ENCODE data around the gene MAPKAPK2.

Gene MAPKAPK2

DNA sequence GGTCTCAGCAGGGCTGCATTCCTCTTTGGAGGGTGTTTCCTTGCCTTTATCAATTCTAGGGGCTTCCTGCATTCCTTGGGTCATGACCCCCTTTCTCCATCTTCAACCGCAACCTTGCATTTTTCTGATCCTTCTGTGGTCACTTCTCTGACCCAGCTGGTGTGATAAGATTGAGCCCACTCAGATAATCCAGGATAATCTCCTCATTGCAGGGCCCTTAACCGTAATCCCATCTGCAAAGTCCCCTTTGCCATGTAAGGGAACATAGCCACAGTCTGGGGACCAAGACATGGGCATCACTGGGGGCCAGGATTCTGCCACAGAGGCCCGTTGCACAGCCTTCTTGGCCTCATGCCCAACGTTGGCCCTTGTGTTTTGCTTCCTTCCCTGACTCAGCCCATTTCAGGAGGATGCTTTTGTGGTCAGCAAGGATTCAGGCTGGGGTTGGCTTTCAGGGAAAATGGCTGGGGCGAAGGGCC lies 50.9 kb downstream of the MAPKAPK2 start:
- TF ChIP-seq, protein P1, sequence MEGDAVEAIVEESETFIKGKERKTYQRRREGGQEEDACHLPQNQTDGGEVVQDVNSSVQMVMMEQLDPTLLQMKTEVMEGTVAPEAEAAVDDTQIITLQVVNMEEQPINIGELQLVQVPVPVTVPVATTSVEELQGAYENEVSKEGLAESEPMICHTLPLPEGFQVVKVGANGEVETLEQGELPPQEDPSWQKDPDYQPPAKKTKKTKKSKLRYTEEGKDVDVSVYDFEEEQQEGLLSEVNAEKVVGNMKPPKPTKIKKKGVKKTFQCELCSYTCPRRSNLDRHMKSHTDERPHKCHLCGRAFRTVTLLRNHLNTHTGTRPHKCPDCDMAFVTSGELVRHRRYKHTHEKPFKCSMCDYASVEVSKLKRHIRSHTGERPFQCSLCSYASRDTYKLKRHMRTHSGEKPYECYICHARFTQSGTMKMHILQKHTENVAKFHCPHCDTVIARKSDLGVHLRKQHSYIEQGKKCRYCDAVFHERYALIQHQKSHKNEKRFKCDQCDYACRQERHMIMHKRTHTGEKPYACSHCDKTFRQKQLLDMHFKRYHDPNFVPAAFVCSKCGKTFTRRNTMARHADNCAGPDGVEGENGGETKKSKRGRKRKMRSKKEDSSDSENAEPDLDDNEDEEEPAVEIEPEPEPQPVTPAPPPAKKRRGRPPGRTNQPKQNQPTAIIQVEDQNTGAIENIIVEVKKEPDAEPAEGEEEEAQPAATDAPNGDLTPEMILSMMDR (IDR thresholded peaks at IDR 0.05; ENCODE audit: low read depth, low read length) = no peak
- H3K4me3 ChIP-seq (ENCODE audit: low read depth, low read length) = no peak overlapping the region

DNA sequence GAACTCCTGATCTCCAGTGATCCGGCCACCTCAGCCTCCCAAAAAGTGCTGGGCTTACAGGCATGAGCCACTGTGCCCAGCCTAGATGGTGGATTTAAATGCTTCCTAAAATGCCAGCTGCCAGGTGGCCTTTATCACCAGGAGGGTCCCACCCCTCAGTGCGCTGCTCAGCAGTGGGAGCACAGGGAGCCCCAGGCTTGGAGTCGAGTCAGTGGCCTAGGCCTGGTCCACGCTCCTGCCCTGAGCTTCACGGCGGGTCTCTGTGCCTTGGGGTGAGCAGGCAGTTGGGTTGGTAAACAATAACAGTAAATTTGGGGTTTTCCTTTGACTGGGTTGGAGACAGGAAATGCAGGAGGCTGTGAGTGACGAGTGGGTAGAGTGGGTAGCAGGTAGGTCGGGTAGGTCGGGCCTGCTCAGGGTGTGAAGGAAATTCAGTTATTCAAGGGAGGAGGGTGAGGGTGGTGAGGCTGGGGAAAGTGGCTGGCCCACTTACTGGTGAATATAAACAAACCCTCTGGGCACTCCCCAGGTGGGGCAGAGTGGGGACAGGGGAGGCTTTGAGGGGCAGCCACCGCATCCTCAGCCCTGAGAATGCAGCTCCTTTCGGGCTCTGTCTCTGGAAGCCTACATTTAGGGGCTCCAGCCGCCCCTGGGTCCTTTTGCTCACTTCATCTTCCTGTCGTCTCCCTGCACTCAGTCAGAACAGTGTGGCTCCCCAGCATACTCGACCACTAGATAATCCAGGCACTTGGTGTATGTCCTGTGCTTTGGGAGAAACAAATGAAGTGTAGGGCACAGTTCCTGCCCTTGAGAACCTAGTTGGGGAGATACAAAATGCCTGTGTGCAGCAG lies 52.4 kb downstream of the MAPKAPK2 start:
- no peak overlapping the region for H3K4me3 ChIP-seq (ENCODE audit: low read depth, low read length)

GRCh38 chr1:206737729-206738201 lies 53.1 kb downstream of the MAPKAPK2 start:
- TF ChIP-seq, protein P1 (IDR thresholded peaks at IDR 0.05; ENCODE audit: low read depth, low read length) = no peak
- H3K4me3 ChIP-seq (ENCODE audit: low read depth, low read length) = no peak overlapping the region

More for the DNA sequence above, 52.4 kb downstream of the MAPKAPK2 start:
- TF ChIP-seq, protein P1 (IDR thresholded peaks at IDR 0.05; ENCODE audit: low read depth, low read length) = no peak

DNA sequence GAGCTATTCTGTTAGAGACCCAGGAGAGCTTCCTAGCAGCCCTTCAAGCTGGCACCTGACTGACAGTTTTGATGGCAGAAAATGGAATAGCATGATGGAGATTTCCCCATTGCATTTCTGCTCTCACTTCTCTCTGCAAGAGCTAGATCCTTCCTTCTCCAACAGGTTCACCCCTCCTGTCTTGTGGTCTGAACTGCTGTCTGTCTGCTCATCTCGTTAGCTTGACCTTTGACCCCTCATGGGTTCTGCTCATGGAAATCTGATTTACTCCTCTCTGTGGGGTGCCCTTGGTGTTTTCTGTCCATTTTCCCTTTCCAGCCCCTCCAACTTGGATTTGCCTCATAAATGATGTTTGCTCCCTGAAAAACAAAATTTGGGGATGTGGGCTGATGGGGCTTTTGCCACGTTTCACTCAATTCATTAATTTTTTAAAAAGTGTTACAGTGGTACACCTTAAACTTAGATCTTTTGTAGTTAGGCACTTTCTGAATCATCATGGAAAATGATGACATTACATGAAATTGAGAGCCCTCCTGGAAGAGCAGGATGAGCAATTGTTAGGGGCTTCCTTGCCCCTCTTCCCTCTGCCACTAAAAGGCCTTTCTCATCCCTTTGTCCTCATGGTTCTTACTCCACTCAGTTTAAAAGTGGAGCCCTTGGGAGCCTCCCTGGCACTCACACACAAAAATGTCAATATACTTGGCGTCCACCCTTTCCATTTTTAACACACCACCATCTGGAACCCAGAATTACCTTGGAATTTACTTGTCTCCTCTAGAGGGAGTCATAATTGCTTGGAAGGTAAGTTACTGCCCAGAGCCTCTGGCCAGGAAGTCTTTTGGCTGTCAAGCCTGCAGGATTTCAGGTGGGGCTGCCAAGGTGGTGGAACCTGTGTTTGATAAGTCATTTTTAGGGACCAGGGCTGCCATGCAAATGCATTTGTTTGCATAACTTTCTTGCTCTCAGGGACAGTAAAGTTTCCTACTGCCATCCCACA lies 54.0 kb downstream of the MAPKAPK2 start:
- TF ChIP-seq, protein P1 (IDR thresholded peaks at IDR 0.05; ENCODE audit: low read depth, low read length) = no peak
- no peak overlapping the region for H3K4me3 ChIP-seq (ENCODE audit: low read depth, low read length)

DNA sequence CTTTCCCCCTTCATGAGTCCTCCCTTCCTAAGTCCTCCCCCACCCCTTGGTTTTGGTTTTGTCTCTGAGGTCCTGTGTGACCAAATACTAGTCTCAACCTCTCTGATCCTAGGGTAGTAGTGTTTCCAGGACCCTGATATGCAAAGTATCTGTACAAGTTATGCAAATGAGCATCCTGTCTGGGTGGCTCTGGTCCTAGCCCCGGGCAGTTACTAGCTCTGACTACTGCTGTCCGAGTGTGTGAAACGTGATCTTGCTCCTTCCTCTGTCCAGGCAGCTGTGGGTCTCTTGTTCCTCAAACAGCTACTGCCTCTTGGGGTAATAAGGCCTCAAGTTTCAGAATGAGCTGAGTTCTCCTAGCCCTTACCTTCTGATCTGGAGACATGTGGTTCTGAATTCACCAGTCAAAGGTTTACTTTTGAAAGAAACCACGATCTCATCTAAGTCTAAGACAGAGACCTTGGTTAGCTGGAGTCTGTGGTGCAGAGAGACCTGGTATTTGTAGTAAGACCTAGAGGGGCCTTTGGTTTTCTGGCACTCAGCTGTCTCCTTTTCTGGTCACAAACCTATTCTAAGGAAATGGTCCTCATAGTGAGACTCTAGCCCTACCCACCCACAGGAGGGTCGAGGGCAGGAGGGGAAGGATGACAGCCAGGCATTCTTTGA lies 54.8 kb downstream of the MAPKAPK2 start:
- TF ChIP-seq, protein P1 (IDR thresholded peaks at IDR 0.05; ENCODE audit: low read depth, low read length) = no peak

GRCh38 chr1:206741142-206741701 lies 56.5 kb downstream of the MAPKAPK2 start:
- TF ChIP-seq, protein P1 (IDR thresholded peaks at IDR 0.05; ENCODE audit: low read depth, low read length) = no peak
- no peak overlapping the region for H3K4me3 ChIP-seq (ENCODE audit: low read depth, low read length)

More for the DNA sequence above, 54.8 kb downstream of the MAPKAPK2 start:
- no peak overlapping the region for H3K4me3 ChIP-seq (ENCODE audit: low read depth, low read length)
